ENCODE results near the gene KNSTRN. TPM values are rescaled to one million over a fixed set of nuclear protein-coding genes. Genes with fewer than 3 reads are reported as not detected.
A peak's percentile ranks its signal among the peaks of the same experiment; 100 is the strongest.

The KNSTRN gene
- total RNA-seq, 1 donor from 2014 or later = 22.4 TPM

DNA sequence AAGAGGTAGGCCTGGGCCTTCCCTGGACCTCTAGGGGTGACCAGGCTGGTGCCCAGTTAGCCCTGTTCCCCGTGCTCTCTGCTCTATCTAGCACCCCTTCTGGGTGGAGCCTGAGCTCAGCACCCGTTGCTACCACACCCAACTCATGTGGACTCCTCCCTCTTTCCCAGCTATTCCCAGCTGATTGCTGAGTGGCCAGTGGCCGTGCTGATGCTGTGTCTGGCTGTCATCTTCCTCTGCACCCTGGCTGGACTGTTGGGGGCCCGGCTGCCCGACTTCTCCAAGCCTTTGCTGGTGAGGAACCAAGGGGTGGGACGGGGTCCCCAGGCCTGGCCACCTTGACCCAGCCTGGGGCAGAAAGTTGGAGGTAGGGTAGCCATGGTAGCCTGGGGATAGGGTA lies 18.3 kb upstream of the KNSTRN start:
- FAIRE-seq (no peak), DNase-seq (ENCODE audit: low spot score in 2 of 2) (no peak)

DNA sequence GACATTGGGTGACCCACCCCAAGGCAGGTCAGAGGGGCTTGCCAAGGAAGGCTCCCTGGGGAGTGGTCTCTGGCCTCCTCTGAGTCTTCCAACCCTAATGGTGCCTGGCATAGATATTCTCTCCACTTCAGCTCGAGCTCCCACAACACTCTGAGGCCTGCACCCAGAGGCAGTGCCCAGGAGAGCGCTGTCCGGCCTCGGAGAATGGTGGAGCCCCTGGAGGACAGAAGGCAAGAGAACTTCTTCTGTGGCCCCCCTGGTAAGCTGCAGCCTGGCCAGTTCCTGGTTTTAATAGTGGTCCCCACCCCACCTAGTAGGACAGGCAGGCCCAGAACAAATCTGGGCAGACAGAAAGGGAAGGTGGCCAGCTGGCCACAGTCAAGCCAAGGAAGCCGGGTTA lies 17.5 kb upstream of the KNSTRN start:
- DNase-seq (ENCODE audit: low spot score in 2 of 2) = no peak
- no peak for FAIRE-seq

DNA sequence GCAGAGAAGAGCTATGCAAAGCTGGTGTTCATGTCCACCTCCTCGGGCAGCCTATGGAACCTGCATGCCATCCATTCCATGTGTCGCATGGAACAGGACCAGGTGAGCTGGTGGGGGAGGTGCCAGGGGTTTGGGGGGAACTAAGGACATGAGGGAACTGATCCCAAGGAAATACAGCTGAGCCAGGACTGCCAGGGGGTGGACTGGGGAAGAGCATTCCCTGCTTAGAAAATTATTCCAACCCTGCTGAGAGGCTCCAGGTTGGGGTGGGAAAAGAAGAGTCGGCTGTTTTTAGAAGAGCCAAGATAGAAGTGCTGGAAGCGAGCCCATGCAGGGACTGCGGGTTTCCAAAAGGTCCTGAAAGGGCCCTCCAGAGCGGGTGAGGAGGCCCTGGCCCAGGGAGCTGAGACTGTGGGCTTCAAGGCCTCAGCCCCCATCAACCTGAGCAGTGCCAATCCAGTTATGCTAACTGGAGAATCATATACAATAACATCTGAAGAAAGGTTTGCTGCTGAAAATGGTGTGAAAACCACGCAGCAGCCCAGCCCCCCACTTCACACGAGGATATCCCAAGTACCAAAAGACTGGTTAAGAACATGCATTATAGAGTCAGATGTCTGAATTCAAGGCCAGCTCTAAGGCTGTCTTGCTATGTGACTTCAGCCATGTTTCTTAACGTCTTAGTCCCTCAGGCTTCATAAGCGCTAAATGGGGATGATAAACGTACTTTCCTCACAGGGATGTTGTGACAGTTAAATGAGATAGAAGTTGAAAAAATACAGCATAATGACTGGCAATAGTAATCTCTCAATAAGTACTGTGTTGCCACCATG lies 16.7 kb upstream of the KNSTRN start:
- FAIRE-seq (no peak), DNase-seq (ENCODE audit: low spot score in 2 of 2) (no peak)

DNA sequence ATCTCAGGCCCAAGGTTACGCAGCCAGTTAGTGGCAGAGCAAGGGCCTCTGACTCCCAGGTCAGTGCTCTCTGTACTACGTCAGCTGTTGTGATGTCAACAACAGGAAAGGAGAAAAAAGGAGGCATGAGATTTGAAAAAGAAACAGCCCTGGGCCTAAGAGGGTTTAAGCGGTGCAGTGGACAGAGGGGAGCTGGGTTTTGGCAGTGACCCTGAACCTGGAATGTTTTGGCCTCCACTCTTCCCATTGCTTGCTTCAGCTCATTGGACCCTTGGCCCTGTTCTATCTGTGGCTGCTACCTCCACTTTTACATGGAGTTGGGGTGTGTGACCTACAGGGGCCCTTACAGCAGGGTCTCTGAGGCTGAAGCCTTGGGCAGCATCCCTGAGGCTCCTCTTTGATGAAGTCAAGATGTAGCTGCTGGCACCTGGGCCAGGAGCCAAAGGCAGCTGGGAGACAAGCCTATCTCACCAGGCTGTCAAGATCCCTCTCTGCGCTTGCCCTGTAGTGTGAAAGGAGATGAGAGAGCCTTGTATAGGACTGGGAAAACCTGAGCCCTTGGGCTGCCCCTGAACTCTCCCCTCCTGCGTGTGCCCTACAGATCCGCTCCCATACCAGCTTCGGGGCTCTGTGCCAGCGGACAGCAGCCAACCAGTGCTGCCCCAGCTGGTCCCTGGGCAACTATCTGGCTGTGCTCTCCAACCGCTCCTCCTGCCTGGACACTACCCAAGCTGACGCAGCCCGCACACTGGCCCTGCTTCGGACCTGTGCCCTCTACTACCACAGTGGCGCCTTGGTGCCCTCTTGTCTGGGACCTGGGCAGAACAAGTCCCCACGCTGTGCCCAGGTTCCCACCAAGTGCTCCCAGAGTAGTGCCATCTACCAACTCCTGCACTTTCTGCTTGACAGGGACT lies 15.8 kb upstream of the KNSTRN start:
- DNase-seq (ENCODE audit: low spot score in 2 of 2) (peak; percentile 63 to 65), FAIRE-seq (no peak)

DNA sequence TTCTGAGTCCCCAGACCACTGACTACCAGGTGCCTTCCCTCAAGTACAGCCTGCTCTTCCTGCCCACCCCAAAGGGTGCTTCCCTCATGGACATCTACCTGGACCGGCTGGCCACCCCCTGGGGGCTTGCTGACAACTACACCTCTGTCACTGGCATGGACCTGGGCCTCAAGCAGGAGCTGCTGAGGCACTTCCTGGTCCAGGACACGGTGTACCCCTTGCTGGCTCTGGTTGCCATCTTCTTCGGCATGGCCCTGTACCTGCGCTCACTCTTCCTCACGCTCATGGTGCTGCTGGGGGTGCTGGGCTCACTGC lies 15.2 kb upstream of the KNSTRN start:
- no peak for FAIRE-seq

DNA sequence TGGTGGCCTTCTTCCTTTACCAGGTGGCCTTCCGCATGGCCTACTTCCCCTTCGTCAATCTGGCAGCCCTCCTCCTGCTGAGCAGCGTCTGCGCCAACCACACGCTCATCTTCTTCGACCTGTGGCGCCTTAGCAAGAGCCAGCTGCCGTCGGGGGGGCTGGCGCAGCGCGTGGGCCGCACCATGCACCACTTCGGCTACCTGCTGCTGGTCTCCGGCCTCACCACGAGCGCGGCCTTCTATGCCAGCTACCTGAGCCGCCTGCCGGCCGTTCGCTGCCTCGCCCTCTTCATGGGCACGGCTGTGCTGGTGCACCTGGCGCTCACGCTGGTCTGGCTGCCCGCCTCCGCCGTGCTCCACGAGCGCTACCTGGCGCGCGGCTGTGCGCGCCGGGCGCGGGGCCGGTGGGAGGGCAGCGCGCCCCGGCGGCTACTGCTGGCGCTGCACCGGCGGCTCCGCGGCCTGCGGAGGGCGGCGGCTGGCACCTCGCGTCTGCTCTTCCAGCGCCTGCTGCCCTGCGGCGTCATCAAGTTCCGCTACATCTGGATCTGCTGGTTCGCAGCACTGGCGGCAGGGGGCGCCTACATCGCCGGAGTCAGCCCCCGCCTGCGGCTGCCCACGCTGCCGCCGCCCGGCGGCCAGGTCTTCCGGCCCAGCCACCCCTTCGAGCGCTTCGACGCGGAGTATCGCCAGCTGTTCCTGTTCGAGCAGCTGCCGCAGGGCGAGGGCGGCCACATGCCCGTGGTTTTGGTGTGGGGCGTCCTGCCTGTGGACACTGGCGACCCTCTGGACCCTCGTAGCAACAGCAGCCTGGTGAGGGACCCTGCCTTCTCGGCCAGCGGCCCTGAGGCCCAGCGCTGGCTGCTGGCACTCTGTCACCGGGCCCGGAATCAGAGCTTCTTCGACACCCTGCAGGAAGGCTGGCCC lies 14.6 kb upstream of the KNSTRN start:
- FAIRE-seq (no peak), DNase-seq (ENCODE audit: low spot score in 2 of 2) (peak; percentile 84 to 91)

More for the DNA sequence above, 15.2 kb upstream of the KNSTRN start:
- no peak for DNase-seq (ENCODE audit: low spot score in 2 of 2)

DNA sequence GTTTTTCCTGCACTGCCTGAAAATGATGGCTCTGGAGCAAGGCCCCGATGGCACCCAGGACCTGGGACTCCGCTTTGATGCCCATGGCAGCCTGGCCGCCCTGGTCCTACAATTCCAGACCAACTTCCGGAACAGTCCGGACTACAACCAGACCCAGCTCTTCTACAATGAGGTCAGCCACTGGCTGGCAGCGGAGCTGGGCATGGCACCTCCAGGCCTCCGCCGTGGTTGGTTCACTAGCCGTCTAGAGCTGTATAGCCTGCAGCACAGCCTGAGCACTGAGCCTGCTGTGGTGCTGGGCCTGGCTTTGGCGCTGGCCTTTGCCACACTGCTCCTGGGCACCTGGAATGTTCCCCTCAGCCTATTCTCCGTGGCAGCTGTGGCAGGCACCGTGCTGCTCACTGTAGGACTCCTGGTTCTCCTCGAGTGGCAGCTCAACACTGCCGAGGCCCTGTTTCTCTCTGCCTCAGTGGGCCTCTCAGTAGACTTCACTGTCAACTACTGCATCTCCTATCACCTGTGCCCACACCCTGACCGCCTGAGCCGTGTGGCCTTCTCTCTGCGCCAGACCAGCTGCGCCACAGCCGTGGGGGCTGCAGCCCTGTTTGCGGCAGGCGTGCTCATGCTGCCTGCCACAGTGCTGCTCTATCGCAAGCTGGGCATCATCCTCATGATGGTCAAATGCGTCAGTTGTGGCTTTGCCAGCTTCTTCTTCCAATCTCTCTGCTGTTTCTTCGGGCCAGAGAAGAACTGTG lies 13.6 kb upstream of the KNSTRN start:
- no peak for FAIRE-seq

DNA sequence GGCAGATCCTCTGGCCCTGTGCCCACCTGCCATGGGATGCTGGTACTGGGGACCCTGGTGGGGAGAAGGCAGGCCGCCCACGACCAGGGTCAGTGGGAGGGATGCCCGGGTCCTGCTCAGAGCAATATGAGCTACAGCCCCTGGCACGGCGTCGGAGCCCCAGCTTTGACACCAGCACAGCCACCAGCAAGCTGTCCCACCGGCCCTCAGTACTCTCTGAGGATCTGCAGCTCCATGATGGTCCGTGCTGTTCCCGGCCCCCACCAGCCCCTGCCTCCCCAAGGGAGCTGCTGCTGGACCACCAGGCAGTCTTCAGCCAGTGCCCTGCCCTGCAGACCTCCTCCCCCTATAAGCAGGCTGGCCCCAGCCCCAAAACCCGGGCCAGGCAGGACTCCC lies 13.0 kb upstream of the KNSTRN start:
- DNase-seq (ENCODE audit: low spot score in 2 of 2) = no peak
- FAIRE-seq = no peak

More for the DNA sequence above, 13.6 kb upstream of the KNSTRN start:
- no peak for DNase-seq (ENCODE audit: low spot score in 2 of 2)

DNA sequence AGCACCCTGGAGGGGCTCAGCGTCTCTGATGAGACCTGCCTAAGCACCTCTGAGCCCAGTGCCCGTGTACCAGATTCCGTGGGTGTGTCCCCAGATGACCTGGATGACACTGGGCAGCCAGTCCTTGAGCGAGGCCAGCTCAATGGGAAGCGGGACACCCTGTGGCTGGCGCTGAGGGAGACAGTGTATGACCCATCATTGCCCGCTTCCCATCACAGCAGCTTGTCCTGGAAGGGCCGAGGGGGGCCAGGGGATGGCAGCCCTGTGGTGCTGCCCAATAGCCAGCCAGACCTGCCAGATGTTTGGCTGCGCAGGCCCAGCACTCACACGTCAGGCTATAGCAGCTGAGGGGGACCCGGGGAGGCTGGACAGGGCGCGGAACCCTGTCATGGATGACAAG lies 12.6 kb upstream of the KNSTRN start:
- FAIRE-seq (no peak), DNase-seq (ENCODE audit: low spot score in 2 of 2) (no peak)

DNA sequence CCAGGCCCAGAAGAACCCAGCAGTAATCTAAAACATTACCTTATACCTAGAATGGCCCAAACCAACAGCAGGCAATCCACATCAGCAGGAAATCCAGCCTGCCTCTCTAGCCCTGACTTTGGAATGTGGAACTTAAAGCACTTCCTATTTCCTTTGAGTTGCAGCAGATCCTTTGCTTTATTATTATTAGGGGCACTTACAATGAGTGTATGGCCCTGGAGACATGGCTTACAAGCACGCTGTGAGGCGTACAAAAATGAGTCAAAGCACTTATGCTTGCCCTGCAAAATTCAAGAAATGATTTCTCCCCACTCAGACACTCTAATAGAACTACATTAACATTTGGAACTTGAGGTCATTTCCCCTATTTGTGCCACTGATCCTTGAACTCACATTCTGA lies 9.5 kb upstream of the KNSTRN start:
- DNase-seq (ENCODE audit: low spot score in 2 of 2) = no peak
- FAIRE-seq = no peak

DNA sequence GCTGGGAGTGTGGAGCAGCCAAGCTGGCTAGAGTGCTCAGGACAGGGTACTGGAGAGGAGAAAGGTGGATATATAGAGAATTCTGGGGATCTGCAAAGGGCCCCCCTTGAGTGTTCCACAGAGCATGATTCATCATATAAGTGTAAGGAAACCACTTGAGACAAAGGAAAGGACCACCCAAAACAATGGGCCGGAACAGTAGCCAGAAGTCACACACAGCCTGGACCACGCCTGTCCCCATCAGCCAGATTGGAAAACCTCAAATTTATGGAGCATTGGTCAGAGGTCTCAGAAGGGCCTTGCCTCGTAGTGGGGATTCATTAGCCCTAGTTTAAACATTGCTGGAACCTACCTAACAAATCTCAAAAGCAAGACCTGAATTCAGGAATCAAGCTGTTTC lies 4.9 kb upstream of the KNSTRN start:
- no peak for DNase-seq (ENCODE audit: low spot score in 2 of 2)
- no peak for FAIRE-seq

DNA sequence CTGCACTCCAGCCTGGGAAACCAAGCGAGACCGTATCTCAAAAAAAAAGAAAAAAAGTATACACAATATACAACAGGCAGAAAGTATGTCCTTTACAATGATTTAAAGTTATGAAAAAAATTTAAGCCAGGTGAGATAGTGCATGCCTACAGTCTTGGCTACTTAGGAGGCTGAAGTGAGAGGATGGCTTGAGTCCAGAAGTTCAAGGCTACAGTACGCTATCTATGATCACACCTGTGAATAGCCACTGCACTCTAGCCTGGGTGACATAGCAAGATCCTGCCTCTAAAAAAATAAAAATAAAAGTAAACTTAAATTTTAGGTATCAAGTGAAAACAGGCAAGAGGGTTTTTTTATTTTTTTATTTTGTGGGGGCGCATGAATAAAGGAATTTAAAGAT lies 3.1 kb upstream of the KNSTRN start:
- DNase-seq (ENCODE audit: low spot score in 2 of 2) = no peak
- FAIRE-seq = no peak

DNA sequence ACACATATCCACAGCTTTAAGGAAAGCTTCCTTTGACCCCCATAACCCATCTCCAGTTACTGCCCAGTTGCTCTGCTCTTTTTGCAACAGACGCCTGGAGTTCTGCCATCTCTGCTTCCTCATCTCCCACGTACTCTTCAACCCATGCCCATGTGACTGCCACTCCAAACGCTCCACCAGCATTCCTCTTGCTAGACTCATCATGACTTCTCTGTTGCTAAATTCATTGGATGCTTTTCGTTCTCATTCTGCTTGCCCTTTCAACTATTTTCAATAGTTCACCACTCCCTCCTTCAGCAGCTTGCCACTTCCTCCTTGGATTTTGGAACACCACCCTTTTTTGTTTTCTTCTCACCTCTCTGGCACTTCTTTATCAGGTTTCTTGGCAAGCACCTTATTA lies 2.7 kb upstream of the KNSTRN start:
- DNase-seq (ENCODE audit: low spot score in 2 of 2) (no peak), FAIRE-seq (no peak)

DNA sequence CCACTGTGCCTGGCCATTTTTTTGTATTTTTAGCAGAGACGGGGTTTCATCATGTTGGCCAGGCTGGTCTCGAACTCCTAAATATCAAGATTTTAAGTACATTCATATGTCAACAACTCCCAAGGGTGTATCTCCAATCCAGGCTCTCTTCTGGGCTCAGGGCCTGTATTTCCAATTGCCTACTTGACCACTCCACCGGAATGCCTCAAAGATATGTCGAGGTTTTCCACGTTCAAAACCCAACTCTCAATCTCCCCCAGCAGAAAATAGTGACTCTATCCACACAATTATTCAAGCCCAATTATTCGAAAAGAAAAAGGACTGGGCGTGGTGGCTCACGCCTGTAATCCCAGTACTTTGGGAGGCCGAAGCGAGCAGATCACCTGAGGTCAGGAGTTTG lies 1.9 kb upstream of the KNSTRN start:
- DNase-seq (ENCODE audit: low spot score in 2 of 2) (no peak), FAIRE-seq (no peak)

DNA sequence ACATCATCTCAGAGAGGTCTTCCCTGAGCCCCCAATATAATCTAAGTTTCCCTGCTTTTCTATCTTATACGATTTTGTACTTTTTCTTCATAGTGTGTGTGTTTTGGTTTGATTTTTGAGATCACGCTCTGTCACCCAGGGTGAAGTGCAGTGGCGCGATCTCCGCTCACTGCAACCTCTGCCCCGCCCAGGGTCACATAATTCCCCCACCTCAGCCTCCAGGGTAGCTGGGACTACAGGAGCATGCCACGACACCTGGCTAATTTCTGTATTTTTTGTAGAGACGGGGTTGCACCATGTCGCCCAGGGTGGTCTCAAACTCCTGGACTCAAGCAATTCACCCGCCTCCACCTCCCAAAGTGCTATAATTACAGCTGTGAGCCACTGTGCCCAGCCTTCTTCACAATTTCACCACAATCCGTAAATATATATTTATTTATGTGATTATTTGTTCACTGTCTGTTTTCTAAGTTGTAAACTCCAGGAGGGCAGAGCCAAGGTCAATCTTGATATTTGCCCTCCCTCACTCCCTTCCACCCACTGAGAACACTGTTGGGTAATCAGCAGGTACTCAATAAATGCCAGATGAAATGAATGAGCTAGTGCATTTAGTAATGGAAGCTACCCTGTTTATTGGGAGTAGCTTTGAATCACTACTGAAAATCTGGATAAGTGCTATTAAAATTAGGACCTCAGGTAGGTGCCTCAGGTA lies 547 bp upstream of the KNSTRN start:
- DNase-seq (ENCODE audit: low spot score in 2 of 2) = no peak
- FAIRE-seq = no peak

DNA sequence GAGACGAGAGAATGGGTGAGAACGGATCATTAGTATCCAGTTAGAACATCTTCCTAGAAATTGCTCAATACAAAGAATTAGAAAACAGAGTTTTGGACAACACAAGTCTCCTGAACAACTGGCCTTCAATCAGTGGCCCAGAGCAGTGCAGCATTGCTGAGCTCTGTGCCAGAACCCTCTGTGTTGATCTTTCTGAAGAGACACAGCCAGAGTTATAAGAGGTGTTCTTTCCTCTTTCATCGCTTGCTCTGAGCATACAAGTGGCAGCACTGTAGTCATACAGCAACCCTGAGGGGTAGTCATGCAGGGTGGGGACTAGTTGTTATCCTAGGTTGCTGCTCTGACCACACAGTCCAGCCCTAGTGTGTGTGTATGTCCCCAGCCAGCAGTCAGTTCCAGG lies 4.0 kb downstream of the KNSTRN start:
- no peak for DNase-seq (ENCODE audit: low spot score in 2 of 2)
- FAIRE-seq = no peak

DNA sequence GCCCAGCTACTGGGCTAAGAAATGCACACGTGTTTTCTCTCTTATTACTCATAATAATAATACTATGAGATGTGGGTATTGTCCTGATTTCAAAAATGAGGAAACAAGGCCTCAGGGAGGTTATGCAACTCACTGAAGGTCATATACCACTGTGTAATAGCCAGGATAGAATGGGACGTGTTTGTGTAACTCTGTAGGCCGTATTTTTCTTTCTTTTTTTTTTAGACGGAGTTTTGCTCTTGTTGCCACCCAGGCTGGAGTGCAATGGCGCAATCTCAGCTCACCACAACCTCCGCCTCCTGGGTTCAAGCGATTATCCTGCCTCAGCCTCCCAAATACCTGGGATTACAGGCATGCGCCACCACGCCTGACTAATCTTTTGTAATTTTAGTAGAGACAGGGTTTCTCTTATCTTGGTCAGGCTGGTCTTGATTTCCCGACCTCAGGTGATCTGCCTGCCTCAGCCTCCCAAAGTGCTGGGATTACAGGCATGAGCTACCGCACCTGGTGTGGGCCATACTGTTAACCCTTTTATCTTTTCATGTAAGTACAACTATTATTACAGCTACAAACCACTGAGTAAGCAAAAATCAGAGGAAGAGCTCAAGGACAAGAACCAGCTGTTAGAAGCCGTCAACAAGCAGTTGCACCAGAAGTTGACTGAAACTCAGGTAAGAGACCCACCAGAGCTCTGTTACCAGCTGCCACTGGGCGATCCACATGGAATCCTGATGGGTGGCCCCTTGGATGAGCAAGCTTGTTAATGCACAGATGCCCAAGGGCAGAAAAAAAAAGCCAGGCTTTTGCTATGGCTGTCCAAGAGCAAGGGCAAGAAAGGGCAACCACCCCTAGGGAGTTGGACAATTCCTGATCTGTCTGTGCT lies 6.7 kb downstream of the KNSTRN start:
- no peak for FAIRE-seq

DNA sequence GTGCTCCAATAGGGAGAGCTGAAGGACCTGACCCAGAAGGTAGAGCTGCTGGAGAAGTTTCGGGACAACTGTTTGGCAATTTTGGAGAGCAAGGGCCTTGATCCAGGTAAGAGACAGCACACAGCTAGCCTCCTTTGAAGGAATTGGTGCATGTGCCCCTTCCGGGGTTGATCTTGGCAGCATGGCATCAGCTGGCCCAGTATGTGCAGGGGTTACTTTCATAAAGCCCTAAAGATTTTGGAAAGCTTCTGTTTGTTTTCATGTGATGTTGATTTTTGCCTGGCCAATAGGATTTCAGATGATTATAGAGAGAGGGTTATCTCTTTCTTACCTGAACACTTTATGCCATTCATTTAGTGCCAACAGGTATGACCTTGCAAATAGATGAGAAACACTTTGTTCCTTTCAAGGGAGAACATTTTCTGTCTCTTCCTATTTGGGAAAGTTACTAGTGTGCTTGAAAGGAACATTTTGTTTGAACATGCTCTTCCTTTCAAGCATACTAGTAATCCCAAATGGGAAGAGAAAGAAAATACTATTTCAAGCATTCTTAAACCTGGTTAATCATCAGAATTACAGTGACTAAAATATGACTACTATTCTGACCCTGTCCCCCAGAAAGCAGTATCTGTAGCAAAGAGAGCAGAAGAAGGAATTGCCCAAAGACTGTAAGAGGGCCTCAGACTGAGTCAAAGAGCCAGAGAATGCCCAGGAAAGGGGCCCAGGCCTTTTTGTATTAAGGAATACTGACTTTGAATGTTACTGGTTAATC lies 7.5 kb downstream of the KNSTRN start:
- DNase-seq (ENCODE audit: low spot score in 2 of 2) (no peak), FAIRE-seq (no peak)

More for the DNA sequence above, 6.7 kb downstream of the KNSTRN start:
- no peak for DNase-seq (ENCODE audit: low spot score in 2 of 2)
